ENCODE results near the gene ZNF423. TPM values are rescaled to one million over a fixed set of nuclear protein-coding genes. Genes with fewer than 3 reads are reported as not detected.
A peak's percentile ranks its signal among the peaks of the same experiment; 100 is the strongest.

ZNF423 gene
- total and polyA plus RNA-seq, 2 of the 13 experiments (the other 11 are each of a cell fraction or from before 2014, with no cell fraction given): 0.07 to 0.31 TPM

DNA sequence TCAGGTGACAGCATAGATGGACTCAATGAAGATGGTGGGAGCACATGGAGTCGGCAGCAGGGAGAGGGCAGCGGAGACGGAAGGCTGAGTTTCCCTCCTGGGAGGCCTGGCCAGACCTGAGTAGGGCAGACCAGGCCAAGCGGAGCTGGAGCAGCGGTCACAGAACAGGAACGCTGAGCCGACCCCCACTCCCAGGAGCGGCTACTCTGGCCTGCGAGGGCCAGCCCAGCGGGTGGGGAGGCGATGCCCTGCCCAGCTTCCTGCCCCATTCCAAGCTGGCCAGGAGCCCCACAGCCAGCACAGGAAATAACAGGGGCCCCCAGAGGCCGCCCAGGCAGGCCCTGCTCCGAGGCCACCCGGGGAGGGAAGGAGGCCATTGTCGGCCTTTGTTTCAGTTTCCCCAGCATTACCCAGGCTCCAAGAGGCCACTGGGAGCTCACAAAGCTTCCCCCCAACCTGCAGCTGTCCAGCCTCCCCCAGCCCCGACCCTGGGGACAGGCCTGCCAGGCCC, 79.8 kb downstream of the ZNF423 start:
- TF ChIP-seq ZNF503 (CRISPR knock-in tag; IDR thresholded peaks at IDR 0.05): no peak
- Histone ChIP-seq H3K27me3 (ENCODE audit: control insufficient read depth in 1 of 2, insufficient read depth in 2 of 2, low read length in 2 of 2) (peaks cover 0 to 10% of the 10 kb centered on the region in 2 experiments; a peak in 3 of 5 replicates), H3K9ac (ENCODE audit: insufficient read depth, low read depth, low read length) (no peak overlapping the region), H3K9me3 (ENCODE audit: low read length) (no peaks in the 10 kb centered on the region), H3K4me3 (replicated peaks in 1 of 3; ENCODE audit: insufficient read depth in 1 of 3, low read depth in 2 of 3, low read length in 3 of 3) (no peak overlapping the region), H3K27ac (ENCODE audit: extremely low read length, insufficient read depth, low read length) (no peak overlapping the region), H3K79me2 (ENCODE audit: insufficient read depth, low read length) (no peaks in the 10 kb centered on the region), H3K4me2 (ENCODE audit: low read depth, low read length) (no peak overlapping the region), H4K20me1 (ENCODE audit: insufficient read depth, low read length) (no peaks in the 10 kb centered on the region), H3K36me3 (replicated peaks in 1 of 2; ENCODE audit: control insufficient read depth in 1 of 2, insufficient read depth in 2 of 2, low read length in 2 of 2) (no peaks in the 10 kb centered on the region), H3K4me1 (ENCODE audit: insufficient read depth, low read length) (no peaks in the 10 kb centered on the region), H2AFZ (ENCODE audit: low read length) (no peak overlapping the region)
- DNase-seq (ENCODE audit: low spot score): no peak
- POLR2A ChIA-PET: no interaction called here
- in situ Hi-C loops (cut with HindIII; ENCODE audit: extremely low pct_ligation_motif_present, low pct_unique_long_range_greater_than_20kb): no loop called here
- intact Hi-C loops (cut with micrococcal nuclease; ENCODE audit: unreplicated experiment): no loop called here
- CTCF ChIA-PET (ENCODE audit: low intra/inter-chr PET ratio, low total read pairs): no interaction called here
- FAIRE-seq: no peak
- WGBS (ENCODE audit: low lambda C conversion rate): 20% methylated on average over 6 of the region's 16 CpGs
- no TSS peak for BruUV-seq (replicated peaks)
- ATAC-seq: no peak

DNA sequence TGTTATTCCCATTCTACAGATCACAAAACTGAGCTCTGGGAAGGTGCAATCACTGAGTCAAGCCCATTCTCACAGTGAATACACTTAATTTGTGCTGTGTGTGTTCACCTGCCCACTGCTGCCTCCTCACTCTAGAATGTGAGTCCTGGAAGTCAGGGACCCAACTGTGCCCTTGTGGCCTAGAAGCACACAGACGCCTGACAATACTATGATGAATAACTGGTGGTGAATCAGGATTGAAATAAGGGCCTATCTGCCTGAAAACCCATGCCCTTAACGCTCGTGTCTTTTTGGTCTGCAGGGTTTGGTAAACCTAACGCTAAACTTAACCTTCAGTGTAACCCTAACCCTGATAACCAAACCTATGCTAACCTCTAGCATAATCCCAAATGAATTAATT, 80.3 kb downstream of the ZNF423 start:
- Histone ChIP-seq H2AFZ (ENCODE audit: low read length) (no peak overlapping the region), H3K9ac (ENCODE audit: insufficient read depth, low read depth, low read length) (no peak overlapping the region), H3K4me3 (replicated peaks in 1 of 3; ENCODE audit: insufficient read depth in 1 of 3, low read depth in 2 of 3, low read length in 3 of 3) (no peak overlapping the region), H3K4me2 (ENCODE audit: low read depth, low read length) (no peak overlapping the region), H4K20me1 (ENCODE audit: insufficient read depth, low read length) (no peaks in the 10 kb centered on the region), H3K27me3 (ENCODE audit: control insufficient read depth in 1 of 2, insufficient read depth in 2 of 2, low read length in 2 of 2) (peaks cover 0 to 10% of the 10 kb centered on the region in 2 experiments; a peak in 3 of 5 replicates), H3K9me3 (ENCODE audit: low read length) (no peaks in the 10 kb centered on the region), H3K79me2 (ENCODE audit: insufficient read depth, low read length) (no peaks in the 10 kb centered on the region), H3K27ac (ENCODE audit: extremely low read length, insufficient read depth, low read length) (no peak overlapping the region), H3K36me3 (replicated peaks in 1 of 2; ENCODE audit: control insufficient read depth in 1 of 2, insufficient read depth in 2 of 2, low read length in 2 of 2) (no peaks in the 10 kb centered on the region), H3K4me1 (ENCODE audit: insufficient read depth, low read length) (no peaks in the 10 kb centered on the region)
- ATAC-seq: no peak
- WGBS (ENCODE audit: low lambda C conversion rate): 2% methylated on average over 4 of the region's 4 CpGs
- no peak for DNase-seq (ENCODE audit: low spot score)
- CTCF ChIA-PET (ENCODE audit: low intra/inter-chr PET ratio, low total read pairs): no interaction called here
- TF ChIP-seq ZNF629 (CRISPR knock-in tag; conservative IDR thresholded peaks at IDR 0.05) (peak; percentile 49; the same call in 1 of the 2 replicates), NFE2L1 (CRISPR knock-in tag; IDR thresholded peaks at IDR 0.05; ENCODE audit: borderline replicate concordance) (no peak)
- no peak for FAIRE-seq
- POLR2A ChIA-PET: no interaction called here
- BruUV-seq (replicated peaks): no TSS peak
- in situ Hi-C loops (cut with HindIII; ENCODE audit: extremely low pct_ligation_motif_present, low pct_unique_long_range_greater_than_20kb): no loop called here
- intact Hi-C loops (cut with micrococcal nuclease; ENCODE audit: unreplicated experiment): no loop called here

All from HepG2 (cell line).